KMS-11 (cell line): ENCODE data around the gene UPK1B.

Experiments
- H2AFZ ChIP-seq: fragments of 200-600 bp; sonication (generic); 2 replicates; pipeline ENCODE4 v1.6.1; 2016; ENCODE audit warnings: antibody characterized with exemption, mixed run types, low read depth
- H3K27ac ChIP-seq: fragments of 200-600 bp; sonication (generic); 2 replicates; pipeline ENCODE4 v1.6.1; 2016; ENCODE audit warnings: mild to moderate bottlenecking, mixed run types
- H3K27me3 ChIP-seq: fragments of 200-600 bp; sonication (generic); 2 replicates; pipeline ENCODE4 v1.6.1; 2017; ENCODE audit warnings: mild to moderate bottlenecking, low read depth, mixed run types, moderate library complexity; ENCODE audit not compliant: insufficient read depth
- H3K36me3 ChIP-seq: fragments of 200-600 bp; sonication (generic); 2 replicates; pipeline ENCODE4 v1.6.1; 2017; ENCODE audit warnings: mild to moderate bottlenecking, mixed run types; ENCODE audit not compliant: insufficient read depth
- H3K4me1 ChIP-seq: fragments of 200-600 bp; sonication (generic); 2 replicates; pipeline ENCODE4 v1.6.1; 2016; ENCODE audit warnings: mild to moderate bottlenecking, low read depth, mixed run types; ENCODE audit not compliant: poor library complexity, severe bottlenecking
- H3K4me2 ChIP-seq: fragments of 200-600 bp; sonication (generic); 2 replicates; pipeline ENCODE4 v1.7.0; 2016; ENCODE audit warnings: mild to moderate bottlenecking, mixed run types
- H3K4me3 ChIP-seq: fragments of 200-600 bp; sonication (generic); IDR thresholded peaks from 2 replicates; pipeline ENCODE4 v1.6.1; 2017; ENCODE audit warnings: low read depth, low read length, mixed read lengths; ENCODE audit not compliant: insufficient read depth
- H3K79me2 ChIP-seq: fragments of 200-600 bp; sonication (generic); 2 replicates; pipeline ENCODE4 v1.6.1; 2016; ENCODE audit warnings: low read depth, mixed run types; ENCODE audit not compliant: insufficient read depth
- H3K9ac ChIP-seq: fragments of 200-600 bp; sonication (generic); 2 replicates; pipeline ENCODE4 v1.6.1; 2016; ENCODE audit warnings: mild to moderate bottlenecking, mixed run types
- H4K20me1 ChIP-seq: fragments of 200-600 bp; sonication (generic); 2 replicates; pipeline ENCODE4 v1.6.1; 2016; ENCODE audit warnings: mild to moderate bottlenecking, mixed run types; ENCODE audit not compliant: insufficient read depth
- TF ChIP-seq, protein P1 (sequence below): fragments of 200-600 bp; sonication (generic); conservative IDR thresholded peaks from 2 replicates; pipeline ENCODE4 v1.6.1; 2017; ENCODE audit warnings: low read depth, mild to moderate bottlenecking, antibody characterized with exemption, low read length, moderate library complexity, mixed read lengths

UPK1B gene

DNA sequence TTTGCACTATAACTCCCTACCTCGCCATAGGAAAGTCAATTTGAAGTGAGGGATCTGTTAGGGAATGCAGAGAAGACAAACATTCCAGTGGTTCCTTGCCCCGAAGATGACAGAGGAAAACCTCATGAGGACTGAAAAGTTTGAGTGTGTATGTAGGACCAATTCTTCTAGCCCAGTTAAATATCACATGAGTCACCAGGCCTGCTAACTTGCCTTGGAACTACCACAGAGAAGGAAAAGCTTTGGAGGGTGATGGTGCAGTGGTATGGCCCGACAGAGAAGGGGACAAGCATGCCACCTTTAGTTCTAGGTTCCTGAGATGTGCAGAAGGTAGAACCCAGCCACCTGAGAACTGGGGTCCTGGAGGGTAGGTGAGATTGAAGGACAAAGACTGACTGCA is 2.6 kb upstream of the UPK1B start:
- Histone ChIP-seq H3K4me2 (no peak overlapping the region), H3K9ac (no peak overlapping the region), H4K20me1 (no peaks in the 10 kb centered on the region), H3K4me1 (no peaks in the 10 kb centered on the region), H3K27ac (no peak overlapping the region), H3K27me3 (no peaks in the 10 kb centered on the region), H3K4me3 (no peak overlapping the region), H3K36me3 (no peaks in the 10 kb centered on the region), H3K79me2 (no peaks in the 10 kb centered on the region), H2AFZ (no peak overlapping the region)
- TF ChIP-seq, protein P1, sequence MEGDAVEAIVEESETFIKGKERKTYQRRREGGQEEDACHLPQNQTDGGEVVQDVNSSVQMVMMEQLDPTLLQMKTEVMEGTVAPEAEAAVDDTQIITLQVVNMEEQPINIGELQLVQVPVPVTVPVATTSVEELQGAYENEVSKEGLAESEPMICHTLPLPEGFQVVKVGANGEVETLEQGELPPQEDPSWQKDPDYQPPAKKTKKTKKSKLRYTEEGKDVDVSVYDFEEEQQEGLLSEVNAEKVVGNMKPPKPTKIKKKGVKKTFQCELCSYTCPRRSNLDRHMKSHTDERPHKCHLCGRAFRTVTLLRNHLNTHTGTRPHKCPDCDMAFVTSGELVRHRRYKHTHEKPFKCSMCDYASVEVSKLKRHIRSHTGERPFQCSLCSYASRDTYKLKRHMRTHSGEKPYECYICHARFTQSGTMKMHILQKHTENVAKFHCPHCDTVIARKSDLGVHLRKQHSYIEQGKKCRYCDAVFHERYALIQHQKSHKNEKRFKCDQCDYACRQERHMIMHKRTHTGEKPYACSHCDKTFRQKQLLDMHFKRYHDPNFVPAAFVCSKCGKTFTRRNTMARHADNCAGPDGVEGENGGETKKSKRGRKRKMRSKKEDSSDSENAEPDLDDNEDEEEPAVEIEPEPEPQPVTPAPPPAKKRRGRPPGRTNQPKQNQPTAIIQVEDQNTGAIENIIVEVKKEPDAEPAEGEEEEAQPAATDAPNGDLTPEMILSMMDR, result no peak

DNA sequence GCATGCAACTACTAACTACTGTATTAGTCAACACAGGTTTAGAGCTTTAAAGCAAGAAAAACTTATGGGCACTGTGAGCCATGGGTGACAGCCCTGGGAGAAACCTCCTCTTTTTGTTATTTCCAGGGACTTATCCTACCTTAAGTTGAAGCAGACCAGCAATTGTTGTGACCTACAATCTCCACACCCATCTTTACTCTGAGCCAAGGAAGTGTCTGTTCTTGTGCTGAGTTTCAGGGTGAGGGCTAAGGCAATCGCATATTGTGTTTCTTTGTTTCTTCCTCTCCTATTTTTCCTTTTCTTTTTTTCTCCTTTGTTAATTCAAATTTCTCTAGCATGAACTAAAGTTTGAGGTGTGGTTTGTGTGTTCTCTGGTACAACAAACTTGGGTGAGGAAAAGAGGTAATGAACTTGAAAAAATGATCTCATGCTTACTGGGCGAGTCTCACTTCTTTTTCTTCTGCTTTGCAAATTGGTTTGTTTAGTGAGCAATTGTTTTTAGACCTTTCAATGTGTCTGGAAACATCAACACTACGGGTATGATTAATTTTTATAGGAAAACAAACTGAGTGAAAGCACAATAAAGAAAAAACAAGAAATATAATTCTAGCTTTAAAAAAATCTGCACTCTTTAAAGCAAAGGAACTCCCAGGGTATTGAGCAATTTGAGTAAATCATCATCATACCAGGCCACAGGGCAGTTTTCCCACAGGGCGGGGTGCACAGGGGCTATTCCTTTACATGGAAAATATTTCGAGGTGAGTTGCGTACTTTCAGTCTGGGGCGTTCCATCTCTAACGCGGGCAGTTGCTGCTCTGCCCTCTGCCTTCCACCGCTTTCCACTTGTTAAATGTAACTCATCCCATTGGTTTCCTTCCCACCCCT is 2.7 kb downstream of the UPK1B start:
- H3K79me2 ChIP-seq, result no peaks in the 10 kb centered on the region
- no peaks in the 10 kb centered on the region for H3K36me3 ChIP-seq
- no peak overlapping the region for H3K4me2 ChIP-seq
- H3K9ac ChIP-seq, result no peak overlapping the region
- no peak overlapping the region for H3K27ac ChIP-seq
- TF ChIP-seq, protein P1, result no peak
- H3K27me3 ChIP-seq, result no peaks in the 10 kb centered on the region
- H4K20me1 ChIP-seq, result no peaks in the 10 kb centered on the region
- no peaks in the 10 kb centered on the region for H3K4me1 ChIP-seq
- no peak overlapping the region for H2AFZ ChIP-seq
- H3K4me3 ChIP-seq, result no peak overlapping the region

DNA sequence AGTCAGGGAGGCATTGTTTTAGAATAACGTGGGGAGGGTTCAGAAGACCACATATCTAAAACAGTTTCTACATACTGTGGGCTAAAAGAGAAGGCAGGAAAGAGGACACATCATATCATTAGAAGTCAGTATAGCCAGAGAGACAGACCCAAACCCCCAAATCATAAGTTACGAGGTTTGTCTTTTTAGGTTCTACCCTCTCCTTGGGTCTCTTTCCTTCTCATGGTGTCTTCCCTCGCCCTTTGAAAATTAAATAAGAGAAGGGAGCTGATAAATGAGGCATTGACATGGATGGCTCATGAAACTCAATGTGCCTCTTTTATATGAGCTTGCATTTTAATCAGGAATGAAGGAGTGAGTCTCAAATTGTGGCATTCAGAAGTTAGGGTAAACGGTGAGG is 3.4 kb downstream of the UPK1B start:
- no peak overlapping the region for H3K27ac ChIP-seq
- no peak overlapping the region for H3K4me3 ChIP-seq
- no peak overlapping the region for H3K4me2 ChIP-seq
- H3K9ac ChIP-seq, result no peak overlapping the region
- no peak overlapping the region for H2AFZ ChIP-seq
- H3K4me1 ChIP-seq, result no peaks in the 10 kb centered on the region
- no peaks in the 10 kb centered on the region for H3K36me3 ChIP-seq
- no peaks in the 10 kb centered on the region for H3K27me3 ChIP-seq
- no peaks in the 10 kb centered on the region for H3K79me2 ChIP-seq
- no peaks in the 10 kb centered on the region for H4K20me1 ChIP-seq
- TF ChIP-seq, protein P1, result no peak

DNA sequence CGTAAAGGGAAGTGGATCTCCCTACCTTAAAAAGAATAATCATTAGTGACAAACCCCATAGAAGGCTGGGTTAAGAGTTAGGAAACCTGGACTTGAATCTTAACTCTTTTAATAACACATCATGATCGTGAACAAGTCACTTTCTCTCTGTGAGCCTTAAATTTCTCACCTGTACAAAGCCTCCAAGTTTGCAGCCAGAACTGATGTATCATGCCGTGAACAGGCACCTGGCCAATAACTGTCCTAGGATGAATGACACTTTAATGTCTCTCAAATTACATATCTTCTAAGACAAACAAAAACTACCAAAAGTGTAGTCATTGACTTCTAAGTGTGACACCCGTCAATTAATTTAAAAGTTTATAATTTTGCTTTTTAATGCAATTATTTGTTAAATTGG is 3.9 kb downstream of the UPK1B start:
- Histone ChIP-seq H3K27me3 (no peaks in the 10 kb centered on the region), H4K20me1 (no peaks in the 10 kb centered on the region), H3K4me2 (no peak overlapping the region), H3K79me2 (no peaks in the 10 kb centered on the region), H3K4me3 (no peak overlapping the region), H3K27ac (no peak overlapping the region), H3K36me3 (no peaks in the 10 kb centered on the region), H3K4me1 (no peaks in the 10 kb centered on the region), H2AFZ (no peak overlapping the region), H3K9ac (no peak overlapping the region)
- TF ChIP-seq, protein P1, result no peak
